ENCODE results near the gene ADORA2A.

GRCh38 chr22:24431309-24432034, 4.1 kb downstream of the ADORA2A start:
- TF ChIP-seq EZH2 (optimal IDR thresholded peaks at IDR 0.05; ENCODE audit: low read depth, low read length) = no peak
- no peak for TF ChIP-seq CTCF (IDR thresholded peaks at IDR 0.05; ENCODE audit: low read length)
- TF ChIP-seq EZH2phosphoT487 (IDR thresholded peaks at IDR 0.05; ENCODE audit: low read length) = no peak

All from MM.1S (cell line).